ENCODE data around the gene AMZ2.
"Not testable (repeated sequence)": the region's sequence is repeated elsewhere in the genome, so short reads cannot be mapped to it uniquely, and the experiment has no call there.

The AMZ2 gene

DNA sequence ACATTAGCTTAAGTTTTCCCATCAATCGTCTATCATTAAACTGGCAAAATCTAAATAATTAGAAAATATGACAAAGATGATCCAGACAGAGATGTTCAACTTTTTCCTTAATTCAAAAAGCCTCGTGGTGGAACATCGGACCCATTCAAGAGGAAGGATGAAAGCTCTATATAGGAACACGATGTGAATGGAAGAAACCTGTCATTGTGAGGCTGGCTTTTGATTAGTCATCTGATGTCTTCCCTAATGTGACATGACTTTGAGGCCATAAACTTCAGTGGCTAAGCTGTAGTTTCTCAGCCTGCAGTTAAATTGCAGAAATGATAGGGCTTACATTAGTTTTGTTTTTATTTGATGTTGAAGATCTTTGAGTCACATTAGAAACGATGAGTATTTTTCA, 1.0 kb downstream of the AMZ2 start:
- DNase-seq (ENCODE audit: low read depth in 2 of 3, low spot score in 2 of 3), result no peak

DNA sequence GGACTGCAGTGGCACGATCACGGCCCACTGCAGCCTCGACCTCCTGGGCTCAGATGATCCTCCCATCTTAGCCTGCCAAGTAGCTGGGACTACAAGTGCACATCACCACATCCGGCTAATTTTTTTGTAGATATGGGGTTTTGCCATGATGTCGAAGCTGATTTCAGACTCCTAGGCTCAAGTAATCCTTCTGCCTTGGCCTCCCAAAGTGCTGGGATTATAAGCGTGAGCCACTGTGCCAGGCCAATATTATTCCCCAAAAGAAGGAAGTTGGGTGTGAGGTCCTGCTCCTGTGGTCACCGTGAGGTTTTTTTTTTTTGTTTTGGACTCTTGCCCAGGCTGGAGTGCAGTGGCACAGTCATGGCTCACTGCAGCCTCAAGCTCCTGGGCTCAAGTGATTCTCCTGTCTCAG, 1.5 kb downstream of the AMZ2 start:
- no peak for DNase-seq (ENCODE audit: low read depth in 2 of 3, low spot score in 2 of 3)

DNA sequence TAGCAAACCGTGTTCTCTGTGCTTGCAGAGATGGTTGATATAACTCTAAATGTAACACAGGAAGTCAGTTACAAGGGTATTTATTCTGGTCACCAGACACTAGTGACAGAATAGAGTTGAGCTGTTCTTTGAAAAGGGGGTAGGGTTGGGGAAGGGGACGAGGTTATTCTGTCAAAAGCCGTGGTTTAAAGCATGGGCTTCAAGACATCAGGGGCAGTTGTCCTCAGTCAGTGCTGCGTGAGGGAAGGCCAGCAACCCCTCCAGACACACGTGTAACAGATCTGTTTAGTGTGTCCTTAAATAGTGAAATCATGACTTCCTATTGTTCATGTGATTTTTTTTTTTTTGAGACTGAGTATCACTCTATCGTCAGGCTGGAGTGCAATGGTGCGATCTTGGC, 5.6 kb downstream of the AMZ2 start:
- DNase-seq (ENCODE audit: low read depth in 2 of 3, low spot score in 2 of 3), result not testable (repeated sequence)

DNA sequence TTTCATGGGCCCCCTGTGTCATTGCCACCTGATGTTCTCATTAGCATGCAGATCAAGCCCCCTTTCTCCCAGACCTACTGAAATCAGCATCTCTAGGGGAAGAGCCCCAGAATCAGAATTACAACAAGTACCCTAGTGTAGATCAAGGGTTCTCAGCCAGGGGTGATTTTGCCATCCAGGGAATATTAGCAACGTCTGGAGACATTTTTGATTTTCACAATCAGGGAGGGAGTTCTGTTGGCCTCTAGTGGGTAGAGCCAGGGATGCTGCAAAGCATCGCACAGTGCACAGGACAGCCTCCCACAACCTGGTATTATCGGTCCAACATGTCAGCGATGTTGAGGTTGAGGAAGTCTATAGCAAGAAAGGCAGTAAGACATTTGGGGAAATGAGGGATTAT, 7.3 kb downstream of the AMZ2 start:
- no peak for DNase-seq (ENCODE audit: low read depth in 2 of 3, low spot score in 2 of 3)

DNA sequence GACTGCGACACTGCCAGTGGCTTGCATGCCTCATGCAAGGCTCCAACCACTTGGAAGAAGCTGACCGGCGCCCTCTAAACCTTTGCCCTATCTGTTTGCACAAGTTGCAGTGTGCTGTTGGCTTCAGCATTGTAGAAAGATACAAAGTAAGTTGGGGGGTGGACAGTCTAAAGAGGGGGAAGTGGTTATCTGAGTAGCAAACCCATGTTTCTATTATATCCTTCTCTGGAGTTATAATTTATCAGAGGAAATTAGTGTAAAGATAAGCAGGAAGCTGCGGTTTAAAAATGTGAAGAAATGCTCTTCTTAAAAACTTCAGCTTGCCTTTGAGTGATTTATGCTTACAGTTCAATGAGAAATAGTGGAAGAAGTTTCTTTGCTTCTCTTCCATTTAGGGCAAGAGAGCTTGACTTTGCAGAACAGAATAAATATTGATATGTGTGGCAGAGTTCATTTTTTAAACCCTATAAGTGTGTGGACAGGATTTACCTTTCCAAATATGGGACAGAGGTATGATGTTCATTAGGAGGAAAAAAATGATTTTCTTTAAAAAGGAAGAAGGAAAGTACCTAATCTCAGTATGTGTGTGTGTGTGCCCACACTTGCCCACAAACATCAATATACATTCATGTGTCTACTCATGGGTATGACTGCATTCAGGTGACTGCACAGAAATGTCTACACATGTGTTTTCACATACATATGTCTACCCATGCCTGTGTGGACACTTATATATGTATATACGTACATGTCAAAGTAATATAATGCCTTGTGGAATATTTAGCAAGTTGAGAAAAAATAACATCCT, 8.1 kb downstream of the AMZ2 start:
- no peak for DNase-seq (ENCODE audit: low read depth in 2 of 3, low spot score in 2 of 3)

DNA sequence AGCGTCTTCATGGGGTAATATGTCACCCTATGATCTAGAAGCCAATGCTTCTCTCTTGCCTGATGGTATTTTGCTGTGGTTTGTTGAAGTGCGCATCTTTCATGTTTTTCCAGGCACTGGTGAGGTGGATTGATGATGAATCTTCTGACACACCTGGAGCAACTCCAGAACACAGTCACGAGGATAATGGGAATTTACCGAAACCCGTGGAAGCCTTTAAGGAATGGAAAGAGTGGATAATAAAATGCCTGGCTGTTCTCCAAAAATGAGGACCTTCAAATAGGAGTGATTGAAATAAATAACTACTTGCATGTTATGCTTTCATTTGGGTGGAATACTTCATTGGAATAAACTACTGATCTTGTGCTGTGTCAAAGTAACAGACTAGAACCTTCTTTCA, 8.9 kb downstream of the AMZ2 start:
- not testable (repeated sequence) for DNase-seq (ENCODE audit: low read depth in 2 of 3, low spot score in 2 of 3)

DNA sequence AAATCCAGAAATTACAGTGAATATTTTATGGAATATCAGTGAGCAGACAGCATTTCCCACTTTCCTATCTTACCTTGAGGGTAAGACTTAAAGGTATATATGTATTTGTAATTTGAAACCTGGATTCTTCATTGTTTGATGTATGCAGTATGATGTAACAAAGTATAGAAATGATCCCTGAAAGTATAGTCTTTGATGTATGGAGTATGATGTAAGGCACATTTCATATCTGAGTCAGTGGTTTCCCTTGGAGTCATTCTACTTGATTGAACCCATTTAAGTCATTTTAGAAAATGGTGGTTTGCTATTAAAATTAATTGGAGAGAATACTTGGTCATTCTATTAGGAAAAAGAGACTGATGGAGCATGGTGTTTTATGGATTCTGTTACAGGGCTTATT, 10.1 kb downstream of the AMZ2 start:
- DNase-seq (ENCODE audit: low read depth in 2 of 3, low spot score in 2 of 3), result no peak

DNA sequence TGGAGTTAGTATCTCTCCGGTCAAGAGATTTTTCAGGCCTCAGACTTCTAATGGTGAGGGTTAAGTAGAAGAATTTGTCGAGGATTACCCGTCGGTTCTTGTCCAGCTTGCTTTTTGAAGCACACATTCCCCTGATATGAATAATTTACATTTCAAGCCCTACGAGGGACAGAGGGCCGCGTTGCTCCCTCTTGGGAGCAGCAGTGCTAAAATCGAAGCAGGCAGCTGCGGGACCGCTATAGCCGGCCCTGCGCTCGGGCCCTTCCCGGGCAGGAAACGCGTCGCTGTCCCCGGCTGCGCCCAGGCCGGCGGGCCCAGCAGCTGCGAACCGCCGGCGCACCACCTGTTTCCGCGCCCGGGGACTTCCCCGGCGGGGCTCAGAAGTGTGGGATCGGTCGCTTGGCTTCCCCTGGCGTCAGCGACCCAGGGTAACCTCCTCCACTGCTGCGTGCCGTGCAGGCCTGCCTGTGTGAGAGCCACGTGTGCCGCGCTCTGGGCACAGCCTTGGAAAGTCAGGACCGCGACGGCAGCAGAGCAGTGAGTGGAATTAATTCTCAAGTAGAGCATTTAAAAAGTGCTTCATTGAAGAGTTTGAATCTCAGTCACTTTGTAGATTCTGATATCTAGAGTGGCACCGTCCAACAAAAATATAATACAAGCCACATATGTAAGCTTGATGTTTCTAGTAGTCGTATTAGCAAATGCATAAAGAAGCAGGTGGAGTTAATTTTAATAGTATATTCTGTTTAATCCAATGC, 11.2 kb downstream of the AMZ2 start:
- DNase-seq (ENCODE audit: low read depth in 2 of 3, low spot score in 2 of 3), result peak in 2 of 3 experiments; percentile 33 to 66

DNA sequence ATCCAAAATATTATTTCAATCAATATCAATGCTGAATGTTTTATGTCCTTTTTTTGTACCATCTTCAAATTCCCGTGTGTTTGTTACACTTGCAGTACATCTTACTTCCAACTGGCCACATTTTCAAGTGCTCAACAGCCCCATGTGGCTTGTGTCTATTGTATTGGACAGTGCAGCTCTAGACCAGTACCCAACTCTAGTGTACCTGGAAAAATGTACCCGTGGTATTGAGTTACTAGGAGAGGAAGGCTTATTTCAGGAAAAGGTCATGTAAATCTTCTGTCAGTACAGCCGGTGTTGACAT, 11.8 kb downstream of the AMZ2 start:
- DNase-seq (ENCODE audit: low read depth in 2 of 3, low spot score in 2 of 3), result not testable (repeated sequence)

DNA sequence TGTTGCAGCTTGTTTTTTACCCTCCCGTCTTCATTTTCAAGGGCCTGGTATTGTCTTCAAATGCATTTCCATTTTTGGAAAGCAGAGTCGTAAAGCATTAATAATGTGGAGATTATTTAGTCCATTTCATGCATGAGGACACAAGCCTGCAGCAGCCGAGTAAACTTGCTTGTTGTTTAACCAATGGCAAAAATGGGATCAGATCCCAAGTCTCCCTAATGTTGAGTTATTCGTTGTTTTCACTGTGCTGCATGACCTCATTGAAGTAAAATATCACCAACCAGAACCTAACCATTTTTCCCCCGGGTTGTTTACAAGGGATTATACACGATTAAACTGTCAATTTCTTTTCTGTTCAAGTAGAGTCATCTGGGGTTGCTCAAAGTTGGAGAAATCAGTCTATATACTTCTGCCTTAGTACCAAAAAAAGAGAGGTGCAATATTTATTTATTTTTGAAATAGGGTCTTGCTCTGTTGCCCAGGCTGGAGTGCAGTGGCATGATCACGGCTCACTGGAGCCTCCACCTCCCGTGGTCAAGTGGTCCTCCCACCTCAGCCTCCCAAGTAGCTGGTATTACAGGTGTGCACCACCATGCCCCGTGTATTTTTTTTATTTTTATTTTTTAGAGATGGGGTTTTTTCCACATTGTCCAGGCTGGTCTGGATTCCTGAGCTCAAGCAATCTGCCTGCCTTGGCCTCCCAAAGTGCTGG, 12.4 kb downstream of the AMZ2 start:
- no peak for DNase-seq (ENCODE audit: low read depth in 2 of 3, low spot score in 2 of 3)

DNA sequence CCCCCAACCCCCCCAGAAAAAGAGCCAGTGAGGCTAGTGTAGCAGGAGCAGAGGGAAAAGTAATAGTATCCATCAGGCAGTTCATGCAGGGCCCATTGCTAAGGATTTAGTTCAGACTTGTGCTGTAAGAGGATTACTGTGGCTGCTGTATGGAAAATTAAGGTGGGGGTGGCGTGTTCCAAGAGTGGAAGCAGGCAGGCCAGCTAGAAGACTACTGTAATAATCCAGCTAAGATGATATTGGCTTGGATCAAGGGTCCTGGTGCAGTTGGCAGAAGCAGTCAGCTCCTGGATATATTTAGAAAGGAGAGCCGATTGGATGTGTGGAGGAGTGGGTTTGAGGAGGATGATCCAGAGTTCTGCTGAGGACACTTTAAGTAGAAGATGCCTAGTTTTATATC, 14.6 kb downstream of the AMZ2 start:
- DNase-seq (ENCODE audit: low read depth in 2 of 3, low spot score in 2 of 3), result not testable (repeated sequence)

DNA sequence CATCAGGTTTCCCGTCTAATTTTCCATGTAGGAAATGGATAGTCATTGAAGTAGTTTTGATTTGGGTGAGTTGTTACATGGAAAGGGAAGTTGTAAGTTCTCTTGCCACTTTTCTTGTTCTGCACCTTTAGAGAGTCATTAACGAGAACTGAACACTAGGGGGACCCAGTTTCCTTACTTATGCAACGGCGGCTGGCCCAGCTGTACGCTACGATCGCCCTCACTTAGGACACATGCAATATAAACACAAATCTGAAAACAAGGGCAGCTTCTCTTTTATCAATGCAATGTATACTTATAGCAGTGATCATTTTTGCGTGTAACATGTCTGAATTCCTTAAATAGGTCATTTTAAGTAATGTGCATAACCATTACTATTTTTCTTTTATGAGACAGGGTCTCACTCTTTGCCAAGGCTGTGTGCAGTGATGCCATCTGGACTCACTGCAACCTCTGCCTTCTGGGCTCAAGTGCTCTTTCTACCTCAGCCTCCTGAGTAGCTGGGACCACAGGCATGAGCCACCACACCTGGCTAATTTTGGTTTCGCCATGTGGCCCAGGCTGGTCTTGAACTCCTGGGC, 15.3 kb downstream of the AMZ2 start:
- DNase-seq (ENCODE audit: low read depth in 2 of 3, low spot score in 2 of 3), result not testable (repeated sequence)

DNA sequence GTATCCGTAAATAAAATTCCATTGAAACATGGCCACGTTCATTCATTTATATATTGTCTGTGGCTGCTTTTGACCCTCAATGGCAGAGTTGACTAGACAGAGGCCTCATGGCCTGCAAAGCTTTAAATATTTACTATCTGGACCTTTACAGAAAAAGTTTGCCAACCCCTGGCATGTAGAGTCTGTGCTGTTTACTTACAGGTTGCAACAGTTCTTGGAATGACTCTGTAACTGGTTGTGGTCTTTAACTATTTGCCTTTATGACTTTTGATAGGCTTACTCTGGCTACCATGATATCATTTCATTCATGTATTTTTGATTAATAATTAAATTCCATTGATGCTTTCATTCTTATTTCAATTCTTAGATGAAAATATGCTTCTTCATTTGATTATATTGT, 18.0 kb downstream of the AMZ2 start:
- not testable (repeated sequence) for DNase-seq (ENCODE audit: low read depth in 2 of 3, low spot score in 2 of 3)

DNA sequence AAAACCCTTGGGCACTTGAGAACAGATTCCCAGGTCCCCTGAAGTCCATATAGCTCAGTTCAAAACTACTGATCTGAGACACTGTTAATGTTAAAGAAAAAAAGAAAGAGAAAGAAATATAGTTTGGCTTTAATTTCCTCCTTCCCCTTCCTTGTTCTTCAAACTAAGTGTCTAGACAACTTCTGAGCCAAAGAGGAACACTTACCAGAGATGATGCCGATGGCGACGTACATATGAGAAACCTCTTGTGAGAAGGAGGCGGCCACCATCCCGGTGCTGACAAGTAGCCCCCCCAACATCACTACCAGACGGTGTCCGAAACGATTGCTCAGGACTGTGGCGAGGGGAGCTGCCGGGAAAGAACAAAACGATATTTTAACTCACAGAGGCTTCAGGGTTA, 25.9 kb downstream of the AMZ2 start:
- DNase-seq (ENCODE audit: low read depth in 2 of 3, low spot score in 2 of 3), result no peak

DNA sequence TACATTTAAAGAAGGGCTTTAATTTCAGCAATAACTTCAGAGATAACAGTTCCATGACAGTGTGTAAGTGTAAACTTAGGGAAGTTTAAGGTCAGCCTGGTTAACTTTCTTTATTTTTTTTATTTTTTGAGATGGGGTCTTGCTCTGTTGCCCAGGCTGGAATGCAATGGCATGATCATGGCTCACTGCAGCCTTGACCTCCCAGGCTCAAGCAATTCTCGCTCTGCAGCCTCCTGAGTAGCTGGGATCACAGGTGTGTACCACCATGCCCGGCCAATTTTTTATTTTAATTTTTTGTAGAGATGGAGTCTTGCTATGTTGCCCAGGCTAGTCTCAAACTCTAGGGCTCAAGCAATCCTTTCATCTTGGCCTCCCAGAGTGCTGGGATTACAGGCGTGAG, 28.5 kb downstream of the AMZ2 start:
- DNase-seq (ENCODE audit: low read depth in 2 of 3, low spot score in 2 of 3), result not testable (repeated sequence)

DNA sequence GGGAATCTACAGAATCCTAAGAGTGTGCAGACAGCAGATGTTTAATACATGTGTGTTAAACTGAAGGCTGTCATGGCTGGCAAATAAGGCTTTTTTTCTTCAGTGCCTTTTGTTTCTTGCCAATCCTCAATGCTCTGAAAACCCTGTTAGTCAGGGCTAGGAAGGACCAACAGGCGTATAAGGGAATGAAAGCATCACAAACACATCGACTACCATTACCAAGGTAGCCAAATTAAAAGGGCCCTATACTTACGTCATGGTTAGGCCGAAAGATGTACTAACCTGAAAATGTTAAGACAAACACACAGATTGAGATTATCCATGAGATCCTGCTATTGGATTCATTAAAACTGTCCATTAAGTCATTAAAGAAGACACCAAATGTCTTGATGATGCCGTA, 30.0 kb downstream of the AMZ2 start:
- no peak for DNase-seq (ENCODE audit: low read depth in 2 of 3, low spot score in 2 of 3)

DNA sequence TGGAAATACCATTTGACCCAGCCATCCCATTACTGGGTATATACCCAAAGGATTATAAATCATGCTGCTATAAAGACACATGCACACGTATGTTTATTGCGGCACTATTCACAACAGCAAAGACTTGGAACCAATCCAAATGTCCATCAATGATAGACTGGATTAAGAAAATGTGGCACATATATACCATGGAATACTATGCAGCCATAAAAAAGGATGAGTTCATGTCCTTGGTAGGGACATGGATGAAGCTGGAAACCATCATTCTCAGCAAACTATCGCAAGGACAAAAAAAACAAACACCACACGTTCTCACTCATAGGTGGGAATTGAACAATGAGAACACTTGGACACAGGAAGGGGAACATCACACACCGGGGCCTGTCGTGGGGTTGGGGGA, 34.1 kb downstream of the AMZ2 start:
- not testable (repeated sequence) for DNase-seq (ENCODE audit: low read depth in 2 of 3, low spot score in 2 of 3)

DNA sequence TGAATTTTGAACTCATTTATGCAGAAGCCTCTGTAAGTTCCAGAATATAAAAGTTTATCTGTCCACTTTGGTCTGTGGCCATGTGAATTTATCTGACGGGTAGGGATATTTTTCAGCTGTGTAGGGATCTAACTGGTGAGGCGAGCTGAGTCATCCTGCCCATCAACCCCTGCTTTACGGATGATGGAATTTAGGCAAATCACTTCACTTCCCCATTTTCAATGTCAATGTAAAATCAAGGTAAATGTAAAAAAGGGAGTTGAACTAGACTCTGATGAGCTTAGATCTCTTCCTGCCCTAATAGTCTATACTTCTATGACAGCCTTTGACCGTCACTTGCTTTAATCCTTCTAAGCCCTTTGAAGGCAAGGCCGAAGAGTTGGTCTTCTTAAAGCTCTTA, 40.5 kb downstream of the AMZ2 start:
- no peak for DNase-seq (ENCODE audit: low read depth in 2 of 3, low spot score in 2 of 3)

DNA sequence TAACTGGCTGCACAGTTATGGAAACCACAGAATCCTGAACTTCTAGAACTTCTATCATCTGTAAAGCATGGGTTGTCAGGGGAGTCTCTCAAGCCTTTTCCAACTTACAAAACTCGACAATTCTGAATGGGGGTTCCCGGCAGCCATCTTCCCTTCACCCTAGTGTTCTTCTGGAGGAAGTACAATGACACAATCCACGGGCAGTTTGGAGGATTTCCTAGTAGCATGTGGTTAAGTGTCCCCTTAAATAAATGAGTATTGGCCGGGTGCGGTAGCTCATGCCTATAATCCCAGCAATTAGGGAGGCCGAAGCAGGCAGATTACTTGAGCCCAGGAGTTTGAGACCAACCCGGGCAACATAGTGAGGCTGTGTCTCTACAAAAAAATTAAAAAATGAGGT, 41.0 kb downstream of the AMZ2 start:
- no peak for DNase-seq (ENCODE audit: low read depth in 2 of 3, low spot score in 2 of 3)

DNA sequence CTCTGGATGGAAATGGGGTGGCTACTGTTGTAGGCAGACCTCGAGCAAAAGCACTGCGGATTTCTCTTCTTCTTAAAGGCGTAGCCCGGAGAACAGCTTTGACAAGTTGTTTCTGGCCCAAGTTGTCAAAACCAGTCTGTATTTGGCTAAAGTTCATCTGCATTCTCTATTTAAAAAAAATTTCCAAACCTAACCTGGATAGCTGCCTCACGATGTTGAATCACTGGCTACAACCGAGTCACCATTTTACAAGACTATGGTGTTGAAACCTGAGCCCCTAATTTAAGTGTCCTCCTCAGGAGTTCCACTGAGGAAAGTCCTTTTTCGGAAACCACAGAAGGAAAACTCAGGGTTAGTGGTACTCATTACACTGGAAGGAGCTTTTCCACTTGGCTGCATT, 41.6 kb downstream of the AMZ2 start:
- no peak for DNase-seq (ENCODE audit: low read depth in 2 of 3, low spot score in 2 of 3)

DNA sequence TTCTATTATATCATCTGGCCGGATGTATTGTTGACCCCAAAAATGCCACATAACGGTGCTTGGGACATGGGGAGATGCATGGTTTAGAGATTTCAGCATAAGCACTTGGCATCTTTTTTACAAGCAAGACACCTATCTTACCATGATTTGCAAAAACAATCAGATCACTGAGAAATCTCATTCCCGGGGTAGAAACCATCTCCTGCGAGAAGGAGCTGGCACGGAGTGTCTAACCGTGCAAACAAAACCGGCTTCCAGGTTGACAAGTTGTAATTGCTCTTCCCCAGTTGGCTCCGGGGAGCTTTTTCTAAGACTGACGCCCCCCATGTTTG, 42.1 kb downstream of the AMZ2 start:
- DNase-seq (ENCODE audit: low read depth in 2 of 3, low spot score in 2 of 3), result no peak

All from activated CD8-positive, alpha-beta memory T cell treated with anti-CD3 and anti-CD28 coated beads for 48 hours (primary cell).